SK-N-SH (cell line): Measurements from ENCODE around the gene SLC20A1.

Source experiments
- EP300 ChIP-seq, 2 experiments: IDR thresholded peaks; 2 replicates each; pipeline versions ENCODE4 v1.4.0 to v1.6.1; 2012; ENCODE audit warnings: borderline replicate concordance in 1 of 2, low read depth in 1 of 2, low read length in 1 of 2
- MEF2A ChIP-seq: IDR thresholded peaks from 2 replicates; pipeline ENCODE4 v1.4.0; 2012; ENCODE audit warnings: low read depth, borderline replicate concordance
- RAD21 ChIP-seq: IDR thresholded peaks from 2 replicates; pipeline ENCODE4 v1.6.1; 2012; ENCODE audit warnings: mild to moderate bottlenecking, low read length
- RFX5 ChIP-seq: IDR thresholded peaks from 2 replicates; pipeline ENCODE4 v1.6.1; 2012; ENCODE audit warnings: mild to moderate bottlenecking, improper control_type of control experiment, low read length
- TCF12 ChIP-seq: IDR thresholded peaks from 2 replicates; pipeline ENCODE4 v1.4.0; 2012
- TF ChIP-seq, protein P1 (sequence below): fragments of 200-600 bp; sonication (generic); IDR thresholded peaks from 2 replicates; pipeline ENCODE4 v1.6.1; 2017; ENCODE audit warnings: antibody characterized with exemption, mild to moderate bottlenecking, moderate library complexity

- no peak for TF ChIP-seq RAD21
- TF ChIP-seq TCF12 = no peak
- no peak for TF ChIP-seq EP300 (IDR thresholded peaks at IDR 0.05; ENCODE audit: borderline replicate concordance in 1 of 2, low read depth in 1 of 2, low read length in 1 of 2)
- TF ChIP-seq, protein P1, sequence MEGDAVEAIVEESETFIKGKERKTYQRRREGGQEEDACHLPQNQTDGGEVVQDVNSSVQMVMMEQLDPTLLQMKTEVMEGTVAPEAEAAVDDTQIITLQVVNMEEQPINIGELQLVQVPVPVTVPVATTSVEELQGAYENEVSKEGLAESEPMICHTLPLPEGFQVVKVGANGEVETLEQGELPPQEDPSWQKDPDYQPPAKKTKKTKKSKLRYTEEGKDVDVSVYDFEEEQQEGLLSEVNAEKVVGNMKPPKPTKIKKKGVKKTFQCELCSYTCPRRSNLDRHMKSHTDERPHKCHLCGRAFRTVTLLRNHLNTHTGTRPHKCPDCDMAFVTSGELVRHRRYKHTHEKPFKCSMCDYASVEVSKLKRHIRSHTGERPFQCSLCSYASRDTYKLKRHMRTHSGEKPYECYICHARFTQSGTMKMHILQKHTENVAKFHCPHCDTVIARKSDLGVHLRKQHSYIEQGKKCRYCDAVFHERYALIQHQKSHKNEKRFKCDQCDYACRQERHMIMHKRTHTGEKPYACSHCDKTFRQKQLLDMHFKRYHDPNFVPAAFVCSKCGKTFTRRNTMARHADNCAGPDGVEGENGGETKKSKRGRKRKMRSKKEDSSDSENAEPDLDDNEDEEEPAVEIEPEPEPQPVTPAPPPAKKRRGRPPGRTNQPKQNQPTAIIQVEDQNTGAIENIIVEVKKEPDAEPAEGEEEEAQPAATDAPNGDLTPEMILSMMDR = no peak
- TF ChIP-seq RFX5 = no peak
- no peak for TF ChIP-seq MEF2A
These were observed 9.0 kb upstream of the SLC20A1 start for GRCh38 chr2:112636605-112637288.
